Measurements from ENCODE around the gene COL19A1. TPM values are rescaled to one million over a fixed set of nuclear protein-coding genes. Genes with fewer than 3 reads are reported as not detected.
A peak's percentile ranks its signal among the peaks of the same experiment; 100 is the strongest.

COL19A1 gene
- total and polyA plus RNA-seq, 12 donors, result 0.26 to 2.8 (median 1.7) TPM

DNA sequence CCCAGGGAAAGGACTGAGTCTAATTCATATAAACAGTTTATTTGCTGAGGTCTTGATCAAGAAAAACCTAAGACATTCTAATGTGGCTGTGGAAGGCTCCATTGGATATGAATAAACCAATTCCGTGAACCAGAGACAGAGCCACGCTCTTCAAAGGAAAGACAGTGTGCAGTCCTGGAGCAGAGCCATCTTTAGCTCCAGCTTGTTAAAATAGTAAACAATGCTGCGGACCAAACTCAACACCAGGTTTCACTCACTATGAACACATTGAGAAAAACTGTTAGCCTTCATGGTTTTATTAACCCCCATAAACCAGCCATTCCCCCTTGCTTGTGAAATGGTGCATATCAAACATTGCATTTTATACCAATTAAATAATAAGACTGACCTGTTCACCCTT is 374.7 kb downstream of the COL19A1 start:
- intact Hi-C loops (cut with DNase I), result loop anchor here in 1 of 10 donors (2.0 kb wide), 1 partner anchor 16 kb away; no protein-coding TSS in a partner anchor
- H3K4me1 ChIP-seq, result no peaks in the 10 kb centered on the region
- no peak overlapping the region for H3K4me3 ChIP-seq
- DNase-seq, result no peak
- no peak for ATAC-seq
- no peaks in the 10 kb centered on the region for H3K27me3 ChIP-seq
- H3K9me3 ChIP-seq, result no peaks in the 10 kb centered on the region
- H3K36me3 ChIP-seq, result no peaks in the 10 kb centered on the region
- TF ChIP-seq, protein P1, sequence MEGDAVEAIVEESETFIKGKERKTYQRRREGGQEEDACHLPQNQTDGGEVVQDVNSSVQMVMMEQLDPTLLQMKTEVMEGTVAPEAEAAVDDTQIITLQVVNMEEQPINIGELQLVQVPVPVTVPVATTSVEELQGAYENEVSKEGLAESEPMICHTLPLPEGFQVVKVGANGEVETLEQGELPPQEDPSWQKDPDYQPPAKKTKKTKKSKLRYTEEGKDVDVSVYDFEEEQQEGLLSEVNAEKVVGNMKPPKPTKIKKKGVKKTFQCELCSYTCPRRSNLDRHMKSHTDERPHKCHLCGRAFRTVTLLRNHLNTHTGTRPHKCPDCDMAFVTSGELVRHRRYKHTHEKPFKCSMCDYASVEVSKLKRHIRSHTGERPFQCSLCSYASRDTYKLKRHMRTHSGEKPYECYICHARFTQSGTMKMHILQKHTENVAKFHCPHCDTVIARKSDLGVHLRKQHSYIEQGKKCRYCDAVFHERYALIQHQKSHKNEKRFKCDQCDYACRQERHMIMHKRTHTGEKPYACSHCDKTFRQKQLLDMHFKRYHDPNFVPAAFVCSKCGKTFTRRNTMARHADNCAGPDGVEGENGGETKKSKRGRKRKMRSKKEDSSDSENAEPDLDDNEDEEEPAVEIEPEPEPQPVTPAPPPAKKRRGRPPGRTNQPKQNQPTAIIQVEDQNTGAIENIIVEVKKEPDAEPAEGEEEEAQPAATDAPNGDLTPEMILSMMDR (IDR thresholded peaks at IDR 0.05), result no peak
- H3K27ac ChIP-seq, result no peak overlapping the region
- 50 to 56% methylated on average over 3 of the region's 3 CpGs for WGBS, 2 donors

DNA sequence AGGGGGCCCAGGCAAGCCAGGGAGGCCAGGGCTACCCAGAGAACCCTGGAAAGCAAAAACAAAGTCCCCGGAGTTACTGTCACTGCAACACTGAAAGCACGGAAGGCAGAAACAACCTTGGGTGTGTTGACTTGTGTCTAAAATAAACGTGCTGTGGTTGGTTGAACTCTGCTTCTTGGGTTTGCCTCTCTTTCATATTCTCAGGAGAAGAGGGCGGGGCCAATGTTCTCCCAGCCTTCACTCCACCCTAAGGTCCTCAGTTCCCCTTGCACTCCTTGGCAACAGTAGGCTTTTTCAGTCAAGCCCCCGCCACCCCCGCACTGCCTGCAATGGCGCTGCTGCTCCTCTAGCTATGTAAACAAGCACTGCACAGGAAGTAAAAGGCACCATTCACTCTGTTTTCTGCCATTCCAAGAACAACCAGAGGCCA is 375.6 kb downstream of the COL19A1 start:
- WGBS, 2 donors, result 66 to 72% methylated on average over 7 of the region's 7 CpGs
- ATAC-seq (peak in 3 of 8 donors; percentile 13 to 50 (median 33)), DNase-seq (no peak)
- Histone ChIP-seq H3K4me1 (no peaks in the 10 kb centered on the region), H3K36me3 (no peaks in the 10 kb centered on the region), H3K4me3 (no peak overlapping the region), H3K27me3 (no peaks in the 10 kb centered on the region), H3K27ac (no peak overlapping the region), H3K9me3 (no peaks in the 10 kb centered on the region)
- TF ChIP-seq, protein P1 (IDR thresholded peaks at IDR 0.05), result no peak
- intact Hi-C loops (cut with DNase I), result loop anchor here in 1 of 10 donors (2.0 kb wide), 1 partner anchor 15 kb away; no protein-coding TSS in a partner anchor

DNA sequence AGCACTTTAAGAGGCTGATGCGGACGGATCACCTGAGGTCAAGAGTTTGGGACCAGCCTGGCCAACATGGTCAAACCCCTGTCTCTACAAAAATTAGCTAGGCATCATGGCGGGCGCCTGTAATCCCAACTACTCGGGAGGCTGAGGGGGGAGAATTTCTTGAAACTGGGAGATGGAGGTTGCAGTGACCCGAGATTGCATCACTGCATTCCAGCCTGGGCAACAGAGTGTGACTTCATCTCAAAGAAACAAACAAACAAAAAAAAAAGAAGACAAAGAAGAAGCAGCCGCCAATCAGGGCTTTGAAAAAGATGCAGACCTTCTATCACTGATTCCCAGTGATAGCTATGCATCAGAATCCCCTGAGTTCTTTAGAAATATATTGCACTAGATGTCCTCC is 379.8 kb downstream of the COL19A1 start:
- ATAC-seq (no peak), DNase-seq (no peak)
- TF ChIP-seq, protein P1 (IDR thresholded peaks at IDR 0.05), result no peak
- H3K4me3 ChIP-seq, result no peak overlapping the region
- no peaks in the 10 kb centered on the region for H3K27me3 ChIP-seq
- WGBS, 2 donors, result 91 to 94% methylated on average over 7 of the region's 7 CpGs
- no peak overlapping the region for H3K27ac ChIP-seq
- no peaks in the 10 kb centered on the region for H3K36me3 ChIP-seq
- intact Hi-C loops (cut with DNase I), result no loop called here
- H3K4me1 ChIP-seq, result no peaks in the 10 kb centered on the region
- H3K9me3 ChIP-seq, result no peaks in the 10 kb centered on the region

DNA sequence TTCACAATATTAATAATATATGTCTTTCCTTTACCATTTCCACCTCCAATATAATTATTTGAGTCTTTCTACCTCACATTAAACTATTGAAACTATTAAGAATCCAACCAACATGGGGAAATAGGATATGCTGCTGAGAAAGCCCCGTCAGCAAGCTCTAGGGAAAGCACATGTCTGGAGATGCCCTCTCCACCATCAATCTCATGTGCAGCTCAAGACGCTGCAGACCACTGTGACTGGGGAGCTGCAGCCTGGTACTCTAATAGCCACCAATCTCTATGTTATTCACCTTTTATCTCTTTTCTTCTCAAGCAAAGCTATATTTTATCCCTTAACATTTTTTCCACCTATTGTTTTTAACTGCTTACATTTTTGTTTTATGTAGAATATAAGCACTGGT is 386.2 kb downstream of the COL19A1 start:
- no peak for DNase-seq
- Histone ChIP-seq H3K27me3 (no peaks in the 10 kb centered on the region), H3K4me1 (peaks cover 0 to 7% (median 0%) of the 10 kb centered on the region in 9 donors), H3K4me3 (no peak overlapping the region), H3K9me3 (no peaks in the 10 kb centered on the region), H3K36me3 (no peaks in the 10 kb centered on the region), H3K27ac (no peak overlapping the region)
- TF ChIP-seq, protein P1 (IDR thresholded peaks at IDR 0.05), result no peak
- ATAC-seq, result no peak
- 88 to 89% methylated on average over 2 of the region's 2 CpGs for WGBS, 2 donors
- intact Hi-C loops (cut with DNase I), result no loop called here
